Measurements from ENCODE around the gene NXPH4.

Gene NXPH4

GRCh38 chr12:57241402-57242310, 25.1 kb downstream of the NXPH4 start:
- peak overlapping the region; percentile 71 for H3K27ac ChIP-seq
- CTCF ChIA-PET, result interaction anchor here (0.6 to 6.5 kb wide), 4 partner anchors 12 to 109 kb away, joined by 3 to 147 read pairs (median 12); partner anchors contain the start of genes NXPH4 and SHMT2
- POLR2A ChIA-PET (ENCODE audit: low non-redundant PET), result interaction anchor here (0.6 to 0.7 kb wide), 2 partner anchors 9 to 25 kb away, joined by 3 to 6 read pairs; no protein-coding TSS in a partner anchor
- no peak for DNase-seq (ENCODE audit: low spot score)
- TF ChIP-seq CTCF (conservative IDR thresholded peaks at IDR 0.05; ENCODE audit: low read depth), result no peak

- no peak for TF ChIP-seq CTCF (conservative IDR thresholded peaks at IDR 0.05; ENCODE audit: low read depth)
- no peak for DNase-seq (ENCODE audit: low spot score)
- ChIA-PET POLR2A (ENCODE audit: low non-redundant PET) (interaction anchor here (0.6 to 0.7 kb wide), 3 partner anchors 9 to 130 kb away, joined by 3 to 6 read pairs (median 5); no protein-coding TSS in a partner anchor), CTCF (interaction anchor here (0.6 to 6.5 kb wide), 7 partner anchors 9 to 211 kb away, joined by 3 to 147 read pairs (median 6); partner anchors contain the start of genes NXPH4, SHMT2 and STAC3)
- H3K27ac ChIP-seq, result peak overlapping the region; percentile 30
These were observed 25.7 kb downstream of the NXPH4 start for GRCh38 chr12:57242329-57242690.

- peak; percentile 41 for TF ChIP-seq CTCF (conservative IDR thresholded peaks at IDR 0.05; ENCODE audit: low read depth)
- DNase-seq (ENCODE audit: low spot score), result peak; percentile 74
- H3K27ac ChIP-seq, result peak overlapping the region; percentile 30
- POLR2A ChIA-PET (ENCODE audit: low non-redundant PET), result interaction anchor here (0.6 to 0.7 kb wide), 2 partner anchors 10 to 131 kb away, joined by 5 to 6 read pairs; no protein-coding TSS in a partner anchor
- CTCF ChIA-PET, result interaction anchor here (0.6 to 6.5 kb wide), 15 partner anchors 8 to 216 kb away, joined by 3 to 147 read pairs (median 4); partner anchors contain the start of genes INHBE, NXPH4, SHMT2 and STAC3
These were observed 26.3 kb downstream of the NXPH4 start for GRCh38 chr12:57242691-57243454.

- CTCF ChIA-PET, result interaction anchor here (0.5 to 6.5 kb wide), 14 partner anchors 7 to 215 kb away, joined by 3 to 147 read pairs (median 4); partner anchors contain the start of genes INHBE, NXPH4 and STAC3
- peak; percentile 79 for TF ChIP-seq CTCF (conservative IDR thresholded peaks at IDR 0.05; ENCODE audit: low read depth)
- POLR2A ChIA-PET (ENCODE audit: low non-redundant PET), result no interaction called here
- peak overlapping the region; percentile 21; the same call in 1 of the 2 replicates for H3K27ac ChIP-seq
- peak; percentile 83 for DNase-seq (ENCODE audit: low spot score)
These were observed 27.1 kb downstream of the NXPH4 start for GRCh38 chr12:57243521-57244311.

- ChIA-PET CTCF (interaction anchor here (0.5 to 6.5 kb wide), 5 partner anchors 8 to 214 kb away, joined by 3 to 147 read pairs (median 3); partner anchors contain the start of gene NXPH4), POLR2A (ENCODE audit: low non-redundant PET) (no interaction called here)
- TF ChIP-seq CTCF (conservative IDR thresholded peaks at IDR 0.05; ENCODE audit: low read depth), result no peak
- DNase-seq (ENCODE audit: low spot score), result no peak
- peak overlapping the region; percentile 16; the same call in 1 of the 2 replicates for H3K27ac ChIP-seq
These were observed 27.7 kb downstream of the NXPH4 start for GRCh38 chr12:57244312-57244696.
